ENCODE results near the gene MAST3. TPM values are rescaled to one million over a fixed set of nuclear protein-coding genes. Genes with fewer than 3 reads are reported as not detected.

MAST3 gene
- polyA plus RNA-seq, 1 experiment = 2.1 TPM

DNA sequence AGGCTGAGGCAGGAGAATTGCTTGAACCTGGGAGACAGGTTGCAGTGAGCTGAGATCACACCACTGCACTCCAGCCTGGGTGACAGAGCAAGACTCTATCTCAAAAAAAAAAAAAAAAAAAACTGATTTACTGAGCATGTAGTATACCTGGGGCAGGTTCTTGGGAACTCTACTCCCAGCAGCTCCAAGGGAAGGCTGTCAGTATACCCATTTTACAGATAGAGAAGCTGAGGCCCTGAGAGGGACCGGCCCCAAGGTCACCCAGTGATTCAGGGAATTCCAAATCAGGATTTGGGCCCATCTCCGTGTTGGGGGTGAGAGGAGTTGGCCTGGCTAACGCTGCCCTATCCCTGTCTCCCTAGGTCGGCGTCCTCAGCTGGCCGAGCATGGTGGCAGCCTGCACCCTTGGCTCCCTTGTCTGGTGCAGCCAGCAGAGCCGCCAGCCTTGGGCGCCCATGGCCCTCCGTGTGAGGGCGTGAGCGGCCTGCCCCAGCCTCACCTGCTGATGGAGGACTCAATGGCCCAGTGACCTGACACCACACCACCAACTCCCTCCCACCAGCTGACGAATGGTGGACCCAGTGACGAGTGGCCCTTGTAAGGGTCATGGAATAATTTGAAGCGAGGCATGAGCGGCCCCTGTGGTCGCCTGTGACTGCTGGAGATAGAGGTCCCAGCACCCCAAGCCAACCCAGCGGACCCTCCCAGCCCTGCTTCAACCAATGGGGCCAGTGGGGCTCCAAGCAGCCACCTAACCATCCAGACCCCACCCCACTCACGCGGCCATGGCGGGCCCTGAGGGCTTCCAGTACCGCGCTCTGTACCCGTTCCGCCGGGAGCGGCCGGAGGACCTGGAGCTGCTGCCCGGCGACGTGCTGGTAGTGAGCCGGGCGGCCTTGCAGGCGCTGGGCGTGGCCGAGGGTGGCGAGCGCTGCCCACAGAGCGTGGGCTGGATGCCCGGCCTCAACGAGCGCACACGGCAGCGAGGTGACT, 57.8 kb downstream of the MAST3 start:
- no peak for DNase-seq (ENCODE audit: low read depth, low spot score)

DNA sequence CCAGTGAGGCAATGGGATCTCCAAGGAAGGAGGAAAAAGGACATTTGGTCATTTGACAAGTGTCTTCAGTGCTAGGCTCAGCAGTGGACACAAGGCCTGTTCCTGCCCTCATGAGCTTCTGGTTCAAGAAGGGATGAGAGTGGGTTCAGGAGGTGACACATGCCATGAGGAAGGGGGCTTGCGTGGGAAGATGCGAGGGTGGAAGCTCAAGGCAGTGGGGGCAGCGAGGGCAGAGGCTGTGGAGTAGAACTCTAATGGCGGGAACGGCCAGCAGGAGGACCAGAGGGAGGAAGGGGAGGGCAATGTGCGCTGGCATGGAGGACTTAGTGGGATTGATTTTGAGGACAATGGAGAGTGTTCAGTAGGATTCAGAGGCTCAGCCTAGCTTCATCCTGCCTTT, 58.7 kb downstream of the MAST3 start:
- TF ChIP-seq, protein P1, sequence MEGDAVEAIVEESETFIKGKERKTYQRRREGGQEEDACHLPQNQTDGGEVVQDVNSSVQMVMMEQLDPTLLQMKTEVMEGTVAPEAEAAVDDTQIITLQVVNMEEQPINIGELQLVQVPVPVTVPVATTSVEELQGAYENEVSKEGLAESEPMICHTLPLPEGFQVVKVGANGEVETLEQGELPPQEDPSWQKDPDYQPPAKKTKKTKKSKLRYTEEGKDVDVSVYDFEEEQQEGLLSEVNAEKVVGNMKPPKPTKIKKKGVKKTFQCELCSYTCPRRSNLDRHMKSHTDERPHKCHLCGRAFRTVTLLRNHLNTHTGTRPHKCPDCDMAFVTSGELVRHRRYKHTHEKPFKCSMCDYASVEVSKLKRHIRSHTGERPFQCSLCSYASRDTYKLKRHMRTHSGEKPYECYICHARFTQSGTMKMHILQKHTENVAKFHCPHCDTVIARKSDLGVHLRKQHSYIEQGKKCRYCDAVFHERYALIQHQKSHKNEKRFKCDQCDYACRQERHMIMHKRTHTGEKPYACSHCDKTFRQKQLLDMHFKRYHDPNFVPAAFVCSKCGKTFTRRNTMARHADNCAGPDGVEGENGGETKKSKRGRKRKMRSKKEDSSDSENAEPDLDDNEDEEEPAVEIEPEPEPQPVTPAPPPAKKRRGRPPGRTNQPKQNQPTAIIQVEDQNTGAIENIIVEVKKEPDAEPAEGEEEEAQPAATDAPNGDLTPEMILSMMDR (IDR thresholded peaks at IDR 0.05; ENCODE audit: low read depth, low read length) = no peak
- POLR2A ChIA-PET = no interaction called here
- Histone ChIP-seq H3K9me3 (ENCODE audit: control insufficient read depth, insufficient read depth, low read length) (no peaks in the 10 kb centered on the region; the same call in 1 of the 2 replicates), H3K27me3 (ENCODE audit: control insufficient read depth, insufficient read depth, low read length) (no peaks in the 10 kb centered on the region), H3K27ac (ENCODE audit: low read depth, low read length) (no peak overlapping the region), H3K4me3 (ENCODE audit: low read depth, low read length) (no peak overlapping the region)
- DNase-seq (ENCODE audit: low read depth, low spot score) = no peak
- CTCF ChIA-PET = no interaction called here

More for the DNA sequence above, 57.8 kb downstream of the MAST3 start:
- H3K27me3 ChIP-seq (ENCODE audit: control insufficient read depth, insufficient read depth, low read length) = no peaks in the 10 kb centered on the region
- ChIA-PET CTCF (interaction anchor here (0.6 kb wide), 1 partner anchor 124 kb away, joined by 3 read pairs; no protein-coding TSS in a partner anchor), POLR2A (interaction anchor here (0.7 kb wide), 2 partner anchors 29 to 238 kb away, joined by 7 to 8 read pairs; no protein-coding TSS in a partner anchor)
- H3K4me3 ChIP-seq (ENCODE audit: low read depth, low read length) = no peak overlapping the region
- no peaks in the 10 kb centered on the region; the same call in 1 of the 2 replicates for H3K9me3 ChIP-seq (ENCODE audit: control insufficient read depth, insufficient read depth, low read length)
- no peak overlapping the region for H3K27ac ChIP-seq (ENCODE audit: low read depth, low read length)
- TF ChIP-seq, protein P1 (IDR thresholded peaks at IDR 0.05; ENCODE audit: low read depth, low read length) = no peak

DNA sequence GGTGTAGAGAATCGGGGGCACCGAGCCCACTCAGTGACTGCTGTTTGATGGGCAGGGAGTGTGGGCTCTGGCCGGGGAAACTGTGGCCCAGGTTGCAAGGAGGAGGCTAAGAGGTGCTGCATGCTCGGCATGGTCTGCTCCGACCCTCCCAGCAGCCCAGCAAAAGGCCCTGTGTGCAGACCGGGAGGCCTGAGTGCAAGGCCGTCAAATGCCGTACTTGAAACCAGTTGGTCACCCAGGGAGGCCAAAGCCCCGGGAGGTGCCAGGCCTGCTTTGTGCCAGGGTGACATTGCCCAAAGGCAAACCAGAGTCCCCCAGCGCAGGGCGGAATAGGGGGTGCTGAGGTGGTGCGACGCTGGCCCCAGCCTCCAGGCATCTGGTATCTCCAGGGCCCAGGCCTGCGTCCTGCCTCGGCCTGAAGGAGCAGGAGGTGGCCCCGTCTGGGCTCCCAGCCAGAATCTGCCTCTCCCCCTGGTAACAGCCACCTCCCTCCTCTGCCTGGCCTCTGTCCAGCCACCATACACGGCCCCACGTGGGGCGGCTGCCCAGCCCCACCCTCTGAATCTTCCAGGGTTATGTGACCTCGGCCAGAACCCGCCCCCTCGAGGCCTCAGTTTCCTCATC, 59.4 kb downstream of the MAST3 start:
- H3K4me3 ChIP-seq (ENCODE audit: low read depth, low read length) = no peak overlapping the region
- no peaks in the 10 kb centered on the region; the same call in 1 of the 2 replicates for H3K9me3 ChIP-seq (ENCODE audit: control insufficient read depth, insufficient read depth, low read length)
- H3K27me3 ChIP-seq (ENCODE audit: control insufficient read depth, insufficient read depth, low read length) = no peaks in the 10 kb centered on the region
- POLR2A ChIA-PET = no interaction called here
- TF ChIP-seq, protein P1 (IDR thresholded peaks at IDR 0.05; ENCODE audit: low read depth, low read length) = no peak
- no peak overlapping the region for H3K27ac ChIP-seq (ENCODE audit: low read depth, low read length)
- CTCF ChIA-PET = no interaction called here
- peak; percentile 58 for DNase-seq (ENCODE audit: low read depth, low spot score)

DNA sequence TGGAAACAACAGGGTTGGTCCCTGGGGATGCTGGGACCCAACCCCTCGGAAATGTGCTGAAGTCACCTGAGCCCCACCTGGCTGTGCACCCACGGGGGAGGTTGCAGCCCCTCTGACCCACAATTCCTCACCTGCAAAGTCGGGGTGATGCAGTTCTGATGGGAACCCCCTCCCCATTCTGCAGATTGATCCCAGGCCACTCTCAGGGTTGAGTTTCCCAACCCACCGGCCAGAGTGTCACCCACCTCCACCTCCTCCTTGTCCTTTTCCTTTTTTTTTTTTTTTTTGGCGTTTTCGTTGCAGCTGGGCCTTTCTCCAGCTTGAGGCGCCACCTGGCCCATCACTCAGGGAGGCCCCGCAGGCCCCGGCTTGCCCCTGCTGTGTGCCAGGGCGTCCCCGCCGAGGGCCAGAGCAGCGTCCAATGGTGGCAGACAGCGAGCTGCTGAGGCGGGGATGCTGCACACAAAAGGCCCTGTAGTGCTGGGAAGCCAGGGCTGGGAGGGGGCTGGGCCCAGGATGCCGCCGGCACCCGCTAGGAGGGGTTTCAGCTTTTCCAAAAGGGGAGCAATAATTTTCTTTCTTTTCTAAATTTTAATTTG, 60.0 kb downstream of the MAST3 start:
- DNase-seq (ENCODE audit: low read depth, low spot score) = no peak
- ChIA-PET POLR2A (no interaction called here), CTCF (interaction anchor here (1.5 kb wide), 1 partner anchor 44 kb away, joined by 5 read pairs; no protein-coding TSS in a partner anchor)
- Histone ChIP-seq H3K4me3 (ENCODE audit: low read depth, low read length) (no peak overlapping the region), H3K9me3 (ENCODE audit: control insufficient read depth, insufficient read depth, low read length) (no peaks in the 10 kb centered on the region; the same call in 1 of the 2 replicates), H3K27ac (ENCODE audit: low read depth, low read length) (no peak overlapping the region), H3K27me3 (ENCODE audit: control insufficient read depth, insufficient read depth, low read length) (no peaks in the 10 kb centered on the region)
- TF ChIP-seq, protein P1 (IDR thresholded peaks at IDR 0.05; ENCODE audit: low read depth, low read length) = no peak
